ENCODE results near the gene NRXN3.

The NRXN3 gene

GRCh38 chr14:78344290-78344689 lies 174.1 kb downstream of the NRXN3 start:
- DNase-seq (ENCODE audit: low read depth) = no peak
- no peak for TF ChIP-seq CTCF (conservative IDR thresholded peaks at IDR 0.05; ENCODE audit: low read depth, low read length)
- H3K4me3 ChIP-seq (ENCODE audit: low read length) = no peak overlapping the region

GRCh38 chr14:78345131-78345744 lies 175.1 kb downstream of the NRXN3 start:
- no peak for TF ChIP-seq CTCF (conservative IDR thresholded peaks at IDR 0.05; ENCODE audit: low read depth, low read length)
- DNase-seq (ENCODE audit: low read depth) = no peak
- no peak overlapping the region for H3K4me3 ChIP-seq (ENCODE audit: low read length)

GRCh38 chr14:78346747-78347146 lies 176.6 kb downstream of the NRXN3 start:
- no peak for DNase-seq (ENCODE audit: low read depth)
- TF ChIP-seq CTCF (conservative IDR thresholded peaks at IDR 0.05; ENCODE audit: low read depth, low read length) = no peak
- H3K4me3 ChIP-seq (ENCODE audit: low read length) = no peak overlapping the region

- TF ChIP-seq CTCF (conservative IDR thresholded peaks at IDR 0.05; ENCODE audit: low read depth, low read length) = no peak
- DNase-seq (ENCODE audit: low read depth) = no peak
Measured at GRCh38 chr14:78355109-78355508, 184.9 kb downstream of the NRXN3 start.

GRCh38 chr14:78356391-78356790 lies 186.2 kb downstream of the NRXN3 start:
- H3K4me3 ChIP-seq (ENCODE audit: low read length) = no peak overlapping the region
- TF ChIP-seq CTCF (conservative IDR thresholded peaks at IDR 0.05; ENCODE audit: low read depth, low read length) = no peak
- DNase-seq (ENCODE audit: low read depth) = no peak

More at GRCh38 chr14:78355109-78355508, 184.9 kb downstream of the NRXN3 start:
- no peak overlapping the region for H3K4me3 ChIP-seq (ENCODE audit: low read length)

- H3K4me3 ChIP-seq (ENCODE audit: low read length) = no peak overlapping the region
- DNase-seq (ENCODE audit: low read depth) = no peak
- TF ChIP-seq CTCF (conservative IDR thresholded peaks at IDR 0.05; ENCODE audit: low read depth, low read length) = no peak
Measured at GRCh38 chr14:78358591-78358990, 188.4 kb downstream of the NRXN3 start.

GRCh38 chr14:78359581-78359980 lies 189.4 kb downstream of the NRXN3 start:
- DNase-seq (ENCODE audit: low read depth) = no peak
- TF ChIP-seq CTCF (conservative IDR thresholded peaks at IDR 0.05; ENCODE audit: low read depth, low read length) = no peak
- H3K4me3 ChIP-seq (ENCODE audit: low read length) = no peak overlapping the region
